H9 (cell line): ENCODE data around the gene GLUL. TPM values are rescaled to one million over a fixed set of nuclear protein-coding genes. Genes with fewer than 3 reads are reported as not detected.

Experiments
- DNase-seq: peaks from one replicate; pipeline ENCODE4 v3.0.0-alpha.2; 2017
- H2AFZ ChIP-seq: one replicate; pipeline ENCODE4 v1.6.1; 2013; ENCODE audit warnings: mild to moderate bottlenecking, low read length, control low read depth, moderate library complexity
- H2AK5ac ChIP-seq: 2 replicates; pipeline ENCODE4 v1.6.1; 2013; ENCODE audit warnings: low read length, control low read depth, mixed read lengths; ENCODE audit not compliant: insufficient read length
- H2BK120ac ChIP-seq: one replicate; pipeline ENCODE4 v1.6.1; 2013; ENCODE audit warnings: low read depth, mild to moderate bottlenecking, low read length, control low read depth, inconsistent platforms; ENCODE audit not compliant: poor library complexity, severe bottlenecking
- H2BK12ac ChIP-seq: 2 replicates; pipeline ENCODE4 v1.6.1; 2013; ENCODE audit warnings: low read length, control low read depth, mixed read lengths, low read depth; ENCODE audit not compliant: insufficient read length
- H2BK15ac ChIP-seq: 2 replicates; pipeline ENCODE4 v1.6.1; 2013; ENCODE audit warnings: low read depth, low read length, control low read depth
- H2BK20ac ChIP-seq: one replicate; pipeline ENCODE4 v1.6.1; 2013; ENCODE audit warnings: low read depth, mild to moderate bottlenecking, low read length, control low read depth, inconsistent platforms; ENCODE audit not compliant: poor library complexity, severe bottlenecking
- H2BK5ac ChIP-seq: 2 replicates; pipeline ENCODE4 v1.6.1; 2013; ENCODE audit warnings: low read length, control low read depth, mixed read lengths; ENCODE audit not compliant: insufficient read length
- H3K14ac ChIP-seq: 2 replicates; pipeline ENCODE4 v1.6.1; 2013; ENCODE audit warnings: low read length, control low read depth; ENCODE audit not compliant: insufficient read depth
- H3K18ac ChIP-seq: 2 replicates; pipeline ENCODE4 v1.6.1; 2013; ENCODE audit warnings: low read depth, mild to moderate bottlenecking, mixed read lengths, low read length, control low read depth; ENCODE audit not compliant: insufficient read length
- H3K23ac ChIP-seq: 2 replicates; pipeline ENCODE4 v1.6.1; 2013; ENCODE audit warnings: low read length, control low read depth, mixed read lengths, low read depth; ENCODE audit not compliant: insufficient read length
- H3K23me2 ChIP-seq: 2 replicates; pipeline ENCODE4 v1.6.1; 2013; ENCODE audit warnings: low read depth, mild to moderate bottlenecking, mixed read lengths, low read length, control low read depth; ENCODE audit not compliant: insufficient read length, poor library complexity, severe bottlenecking
- H3K27ac ChIP-seq: 2 replicates; pipeline ENCODE4 v1.5.1; 2013; ENCODE audit warnings: low read length, control low read depth, mixed read lengths, low read depth; ENCODE audit not compliant: insufficient read length
- H3K27me3 ChIP-seq: 2 replicates; pipeline ENCODE4 v1.6.1; 2013; ENCODE audit warnings: low read length, control low read depth, inconsistent platforms; ENCODE audit not compliant: insufficient read depth
- H3K4ac ChIP-seq: 2 replicates; pipeline ENCODE4 v1.6.1; 2013; ENCODE audit warnings: low read depth, mild to moderate bottlenecking, control low read depth, inconsistent platforms, low read length, moderate library complexity
- H3K4me1 ChIP-seq: 2 replicates; pipeline ENCODE4 v1.6.1; 2013; ENCODE audit warnings: low read length, control low read depth, inconsistent platforms; ENCODE audit not compliant: insufficient read depth
- H3K4me2 ChIP-seq: 2 replicates; pipeline ENCODE4 v1.6.1; 2013; ENCODE audit warnings: low read length, control low read depth, mixed read lengths; ENCODE audit not compliant: insufficient read length, insufficient read depth
- H3K56ac ChIP-seq: 2 replicates; pipeline ENCODE4 v1.6.1; 2013; ENCODE audit warnings: low read depth, mild to moderate bottlenecking, mixed read lengths, low read length, control low read depth; ENCODE audit not compliant: insufficient read length
- H3K79me1 ChIP-seq: 2 replicates; pipeline ENCODE4 v1.6.1; 2013; ENCODE audit warnings: low read depth, mild to moderate bottlenecking, moderate library complexity, low read length, control low read depth, inconsistent platforms; ENCODE audit not compliant: insufficient read depth, poor library complexity, severe bottlenecking
- H3K79me2 ChIP-seq: 2 replicates; pipeline ENCODE4 v1.6.1; 2013; ENCODE audit warnings: low read length, control low read depth, inconsistent platforms; ENCODE audit not compliant: insufficient read depth
- H3K9ac ChIP-seq: 2 replicates; pipeline ENCODE4 v1.6.1; 2013; ENCODE audit warnings: low read length, control low read depth, mixed read lengths; ENCODE audit not compliant: insufficient read length; ENCODE audit errors: extremely low read depth
- H3K9me3 ChIP-seq: one replicate; pipeline ENCODE4 v1.6.1; 2013; ENCODE audit warnings: low read depth, low read length, inconsistent platforms; ENCODE audit not compliant: control insufficient read depth
- H3T11ph ChIP-seq: one replicate; pipeline ENCODE4 v1.6.1; 2013; ENCODE audit warnings: mild to moderate bottlenecking, low read length, control low read depth, inconsistent platforms
- H4K20me1 ChIP-seq: one replicate; pipeline ENCODE4 v1.6.1; 2013; ENCODE audit not compliant: control insufficient read depth, insufficient read length, insufficient read depth
- H4K5ac ChIP-seq: 2 replicates; pipeline ENCODE4 v1.6.1; 2013; ENCODE audit warnings: low read depth, mild to moderate bottlenecking, mixed read lengths, low read length, control low read depth; ENCODE audit not compliant: insufficient read length
- H4K8ac ChIP-seq: replicated peaks from 2 replicates; pipeline ENCODE4 v1.6.1; 2013; ENCODE audit warnings: low read length, control low read depth, mixed read lengths, low read depth; ENCODE audit not compliant: insufficient read length
- H4K91ac ChIP-seq: 2 replicates; pipeline ENCODE4 v1.6.1; 2013; ENCODE audit warnings: low read depth, mild to moderate bottlenecking, moderate library complexity, mixed read lengths, low read length, control low read depth; ENCODE audit not compliant: insufficient read length
- H3K27ac Mint-ChIP-seq, 3 experiments: 2 replicates in 2 of 3; 3 replicates in 1 of 3; pipeline ENCODE4 v1.8.0; 2020 to 2021; ENCODE audit warnings: mixed read lengths in 3 of 3, mild to moderate bottlenecking in 1 of 3, moderate library complexity in 1 of 3
- H3K27me3 Mint-ChIP-seq: 2 replicates; pipeline ENCODE4 v1.8.0; 2021; ENCODE audit warnings: low read depth, mild to moderate bottlenecking, moderate library complexity, mixed read lengths
- H3K36me3 Mint-ChIP-seq, 3 experiments: 2 replicates in 2 of 3; 3 replicates in 1 of 3; pipeline ENCODE4 v1.8.0; 2020 to 2021; ENCODE audit warnings: low read depth in 3 of 3, mixed read lengths in 3 of 3; ENCODE audit not compliant: insufficient read depth in 1 of 3
- H3K4me1 Mint-ChIP-seq, 2 experiments: 2 replicates each; pipeline ENCODE4 v1.8.0; 2020; ENCODE audit warnings: mixed read lengths in 2 of 2
- H3K4me3 Mint-ChIP-seq, 2 experiments: 2 replicates in 1 of 2; 3 replicates in 1 of 2; pipeline ENCODE4 v1.8.0; 2020 to 2021; ENCODE audit warnings: mild to moderate bottlenecking in 2 of 2, mixed read lengths in 2 of 2, moderate library complexity in 1 of 2
- H3K9me3 Mint-ChIP-seq, 2 experiments: 2 replicates in 1 of 2; 3 replicates in 1 of 2; pipeline ENCODE4 v1.8.0; 2020; ENCODE audit warnings: mild to moderate bottlenecking in 2 of 2, mixed read lengths in 2 of 2, moderate library complexity in 1 of 2
- WGBS: extraction: QIAGEN DNeasy Blood & Tissue Kit; methylation state at CpG from one replicate; pipeline ENCODE4 v1.1.7; 2013; ENCODE audit warnings: missing lambda C conversion rate, low lambda C conversion rate, mixed read lengths; ENCODE audit not compliant: insufficient read length; ENCODE audit errors: extremely low coverage; 5-methylcytosine and 5-hydroxymethylcytosine counted together
- total RNA-seq: library from RNA; stranded (reverse); gene quantifications from 2 replicates; pipeline ENCODE4 v1.2.1, GENCODE V29; 2021
- TF ChIP-seq, protein P1 (sequence below): fragments of 200-600 bp; sonication (generic); conservative IDR thresholded peaks from 3 replicates; pipeline ENCODE4 v1.8.0; 2021; ENCODE audit warnings: antibody characterized with exemption, mild to moderate bottlenecking

The GLUL gene
- total RNA-seq, 1 experiment from 2014 or later = 332 TPM

DNA sequence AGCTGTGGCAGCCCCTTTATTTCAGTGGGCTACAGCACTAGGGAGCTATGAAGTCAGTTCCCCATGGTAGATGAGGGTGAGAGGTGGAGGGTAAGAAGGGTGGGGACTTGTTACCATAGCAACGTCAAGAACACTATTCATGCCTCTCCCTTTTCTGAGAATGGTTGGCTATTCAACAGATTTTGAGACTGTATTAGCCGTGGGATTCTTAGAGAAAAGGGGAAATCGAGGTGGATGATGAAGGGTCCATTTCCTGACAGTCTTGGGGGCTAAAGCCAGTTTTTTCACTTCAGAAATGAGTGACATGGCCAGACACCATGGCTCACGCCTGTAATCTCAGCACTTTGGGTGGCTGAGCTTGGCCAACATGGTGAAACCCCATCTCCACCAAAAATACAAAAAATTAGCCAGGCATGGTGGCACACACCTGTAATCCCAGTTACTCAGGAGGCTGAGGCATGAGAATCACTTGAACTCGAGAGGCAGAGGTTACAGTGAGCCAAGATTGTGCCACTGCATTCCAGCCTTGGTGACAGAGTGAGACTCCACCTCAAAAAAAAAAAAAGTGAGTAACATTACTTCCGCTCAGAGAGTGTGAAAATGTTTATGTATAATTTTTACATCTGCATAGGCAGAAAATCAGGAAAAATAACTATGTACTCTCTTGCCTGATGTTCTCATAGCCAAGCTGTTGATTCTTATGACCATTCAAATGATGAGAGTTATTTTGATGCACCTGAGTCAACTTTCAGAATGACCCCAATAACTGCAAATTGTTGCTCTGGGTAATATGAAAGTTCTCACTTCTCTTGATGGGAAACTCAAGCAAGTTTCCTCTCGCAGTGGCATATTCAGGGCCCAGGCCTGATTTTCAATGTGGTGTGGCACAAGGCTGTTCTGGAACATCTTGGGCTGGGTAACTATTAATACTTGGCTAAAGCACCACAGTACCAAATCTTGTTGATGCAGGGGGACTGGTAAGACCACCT lies 35.1 kb upstream of the GLUL start:
- Histone ChIP-seq H3K23me2 (no peaks in the 10 kb centered on the region), H2AFZ (no peak overlapping the region), H2BK5ac (no peak overlapping the region), H3K4ac (no peak overlapping the region), H3K14ac (no peak overlapping the region; the same call in 1 of the 2 replicates), H3K27me3 (no peaks in the 10 kb centered on the region), H3K79me2 (no peaks in the 10 kb centered on the region), H3K9me3 (no peaks in the 10 kb centered on the region), H4K20me1 (no peaks in the 10 kb centered on the region), H4K91ac (no peak overlapping the region), H3K4me1 (no peaks in the 10 kb centered on the region; the same call in 1 of the 2 replicates), H3K56ac (no peak overlapping the region), H2AK5ac (no peak overlapping the region), H4K5ac (no peak overlapping the region), H3K4me2 (no peak overlapping the region), H3T11ph (no peak overlapping the region), H2BK20ac (no peak overlapping the region), H2BK15ac (no peak overlapping the region), H3K23ac (no peak overlapping the region), H3K18ac (no peak overlapping the region), H3K9ac (no peak overlapping the region), H3K79me1 (no peaks in the 10 kb centered on the region), H2BK120ac (no peak overlapping the region), H4K8ac (no peak overlapping the region), H3K27ac (no peak overlapping the region), H2BK12ac (no peak overlapping the region)
- Mint-ChIP-seq H3K9me3 (no peaks in the 10 kb centered on the region), H3K36me3 (no peaks in the 10 kb centered on the region), H3K4me1 (peaks cover 5% of the 10 kb centered on the region in 2 experiments), H3K27ac (no peak overlapping the region), H3K27me3 (no peaks in the 10 kb centered on the region), H3K4me3 (no peak overlapping the region)
- WGBS = no CpG with 5 or more reads among the region's 7 CpGs
- no peak for DNase-seq
- TF ChIP-seq, protein P1, sequence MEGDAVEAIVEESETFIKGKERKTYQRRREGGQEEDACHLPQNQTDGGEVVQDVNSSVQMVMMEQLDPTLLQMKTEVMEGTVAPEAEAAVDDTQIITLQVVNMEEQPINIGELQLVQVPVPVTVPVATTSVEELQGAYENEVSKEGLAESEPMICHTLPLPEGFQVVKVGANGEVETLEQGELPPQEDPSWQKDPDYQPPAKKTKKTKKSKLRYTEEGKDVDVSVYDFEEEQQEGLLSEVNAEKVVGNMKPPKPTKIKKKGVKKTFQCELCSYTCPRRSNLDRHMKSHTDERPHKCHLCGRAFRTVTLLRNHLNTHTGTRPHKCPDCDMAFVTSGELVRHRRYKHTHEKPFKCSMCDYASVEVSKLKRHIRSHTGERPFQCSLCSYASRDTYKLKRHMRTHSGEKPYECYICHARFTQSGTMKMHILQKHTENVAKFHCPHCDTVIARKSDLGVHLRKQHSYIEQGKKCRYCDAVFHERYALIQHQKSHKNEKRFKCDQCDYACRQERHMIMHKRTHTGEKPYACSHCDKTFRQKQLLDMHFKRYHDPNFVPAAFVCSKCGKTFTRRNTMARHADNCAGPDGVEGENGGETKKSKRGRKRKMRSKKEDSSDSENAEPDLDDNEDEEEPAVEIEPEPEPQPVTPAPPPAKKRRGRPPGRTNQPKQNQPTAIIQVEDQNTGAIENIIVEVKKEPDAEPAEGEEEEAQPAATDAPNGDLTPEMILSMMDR = no peak
